Epidermal melanocyte (primary cell): ENCODE data around the gene ACTG2.

Experiments used
- DNase-seq: peaks from one replicate; pipeline ENCODE4 v3.0.0; 2011; ENCODE audit warnings: low spot score; ENCODE audit not compliant: insufficient read length

Gene ACTG2

DNA sequence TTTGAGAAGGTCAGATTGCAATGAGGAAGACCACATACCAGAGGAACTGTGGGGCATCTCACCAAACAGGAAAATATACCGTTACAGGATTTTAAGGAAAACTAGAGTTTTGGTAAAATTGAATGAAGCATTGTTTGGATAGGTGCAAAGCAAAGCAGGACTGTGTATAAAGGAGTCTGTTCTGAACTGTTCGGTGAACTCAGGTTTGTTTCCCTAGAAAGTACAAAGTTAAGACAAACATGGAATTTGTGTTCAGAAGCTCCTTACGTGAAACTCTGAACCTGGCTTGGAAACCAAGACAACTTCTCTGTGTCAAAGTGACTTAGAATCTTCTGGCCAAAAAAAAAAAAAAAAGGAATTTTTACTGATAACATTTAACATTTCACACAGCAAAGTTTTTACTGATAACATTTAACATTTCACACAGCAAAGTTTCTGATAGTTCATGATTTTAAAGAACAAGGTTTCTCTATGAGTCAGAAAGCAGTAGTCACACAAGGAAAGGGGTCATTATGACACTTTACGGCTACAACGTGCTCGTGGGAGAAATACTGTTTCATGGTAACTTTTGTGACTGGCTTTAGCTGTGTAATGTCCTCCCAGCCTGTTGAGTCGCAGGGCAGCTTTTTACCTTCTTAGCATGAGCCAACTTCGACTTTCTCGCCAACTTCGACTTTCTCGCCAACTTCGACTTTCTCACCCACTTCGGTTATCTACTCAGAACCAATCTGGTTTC is 70.7 kb downstream of the ACTG2 start:
- DNase-seq: no peak

DNA sequence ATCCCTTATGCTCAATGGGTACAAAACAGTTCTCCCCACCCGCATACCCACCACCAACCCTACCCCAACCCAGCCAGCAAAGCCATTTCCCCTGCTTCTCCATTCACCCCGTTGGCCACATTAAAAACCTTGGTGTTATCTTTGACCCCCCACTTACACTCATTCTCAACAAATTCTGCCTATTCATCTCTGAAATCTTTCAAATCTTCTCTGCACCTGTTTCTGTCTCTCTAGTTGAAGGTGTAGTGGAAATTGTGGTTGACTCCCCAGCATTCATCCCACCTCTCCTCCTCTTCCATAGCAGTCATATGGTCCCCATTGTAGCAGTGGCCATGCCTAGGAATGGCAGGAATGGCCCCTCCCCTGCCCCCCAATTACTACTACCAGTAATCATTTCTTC is 71.4 kb downstream of the ACTG2 start:
- no peak for DNase-seq

DNA sequence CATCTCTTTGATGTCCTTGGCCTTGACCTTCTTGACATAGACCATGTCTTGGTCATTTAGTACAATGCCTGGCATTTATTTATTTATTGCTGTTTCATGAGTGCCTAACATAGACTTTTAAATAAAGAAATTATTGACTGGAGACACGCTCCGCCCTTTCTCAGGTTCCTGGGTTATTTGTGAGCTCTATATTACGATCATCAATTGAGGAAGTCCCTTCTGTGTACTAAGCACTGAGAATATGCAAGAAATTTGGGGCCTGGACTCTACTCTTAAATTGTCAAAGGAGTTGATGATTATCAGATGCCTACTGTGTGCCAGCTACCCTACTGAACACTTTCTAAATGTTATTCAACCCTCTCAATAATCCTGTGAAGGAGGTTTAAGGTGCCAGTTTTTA is 72.2 kb downstream of the ACTG2 start:
- DNase-seq: no peak

DNA sequence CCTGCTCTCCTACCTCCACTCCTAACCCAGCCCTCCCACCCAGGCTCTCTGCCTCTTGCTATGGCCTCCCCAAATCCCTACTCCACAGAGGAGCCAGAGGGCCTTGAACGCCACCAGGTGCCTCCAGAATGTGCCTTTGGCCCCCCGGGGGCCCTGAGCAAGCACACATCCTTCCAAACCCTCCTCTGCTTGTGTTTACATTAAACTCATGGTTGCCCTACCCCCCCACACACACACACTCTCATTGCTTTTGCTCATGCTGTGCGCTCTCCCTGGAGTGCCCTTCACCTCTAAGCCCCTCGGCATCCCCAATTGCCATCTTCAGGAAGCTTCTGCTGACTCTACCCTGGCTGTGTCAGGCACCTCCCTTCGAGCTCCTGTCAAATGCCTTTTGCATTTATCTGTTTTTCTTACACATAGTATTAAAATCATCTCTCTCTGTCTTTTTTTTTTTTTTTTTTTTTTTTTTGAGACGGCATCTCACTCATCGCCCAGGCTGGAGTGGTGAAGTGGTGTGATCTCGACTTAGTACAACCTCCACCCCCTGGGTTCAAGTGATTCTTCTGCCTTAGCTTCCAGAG is 75.6 kb downstream of the ACTG2 start:
- no peak for DNase-seq

DNA sequence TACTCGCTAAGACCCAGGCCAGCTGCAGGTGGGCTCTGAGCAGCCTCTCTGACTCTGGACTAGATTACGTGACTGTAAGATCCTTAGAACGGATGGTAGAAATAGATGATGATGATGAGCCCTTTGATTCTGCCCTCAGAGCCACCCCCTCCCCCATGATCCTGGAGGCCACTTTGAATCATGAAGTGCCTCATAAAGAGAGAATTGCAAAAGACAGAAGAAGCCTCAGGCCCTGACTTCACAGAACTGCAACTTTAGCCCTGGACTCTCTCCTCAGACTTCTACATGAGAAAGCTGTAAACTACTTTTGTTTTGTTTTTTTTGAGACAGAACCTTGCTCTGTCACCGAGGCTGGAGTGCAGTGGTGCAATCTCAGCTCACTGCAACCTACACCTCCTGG is 76.5 kb downstream of the ACTG2 start:
- DNase-seq: no peak
